Activated naive CD4-positive, alpha-beta T cell (primary cell): ENCODE data around the gene HNF1A.

Experiments used
- DNase-seq, 4 experiments: peaks; one replicate each; lab custom pipeline; 2025; lab: John Stamatoyannopoulos, UW

HNF1A gene

GRCh38 chr12:121050725-121051124 is 72.4 kb downstream of the HNF1A start:
- DNase-seq, result no peak
